HG03135 (cell line): ENCODE measurements around the gene ADO.
"Not testable (repeated sequence)": the region's sequence is repeated elsewhere in the genome, so short reads cannot be mapped to it uniquely, and the experiment has no call there.

Experiments used
- ATAC-seq: cut with Tn5 transposase; IDR thresholded peaks from one replicate; pipeline ENCODE4 v1.9.1; 2021; ENCODE audit warnings: mild to moderate bottlenecking, moderate library complexity; ENCODE audit not compliant: unreplicated experiment

Gene ADO

GRCh38 chr10:62804356-62805230 lies at the start of gene ADO:
ADO (plus strand) TSS chr10:62804720; CDS start chr10:62805060, 340 bp downstream.
- peak; percentile 85 for ATAC-seq

GRCh38 chr10:62754963-62755362 lies 49.6 kb upstream of the ADO start:
- no peak for ATAC-seq

GRCh38 chr10:62755662-62756653 lies 48.6 kb upstream of the ADO start:
- no peak for ATAC-seq

- ATAC-seq = no peak
These were observed 44.8 kb upstream of the ADO start for GRCh38 chr10:62759599-62760175.

GRCh38 chr10:62760401-62760800 lies 44.1 kb upstream of the ADO start:
- no peak for ATAC-seq

- ATAC-seq = no peak
These were observed 43.4 kb upstream of the ADO start for GRCh38 chr10:62761115-62761514.

GRCh38 chr10:62763155-62763554 lies 41.4 kb upstream of the ADO start:
- no peak for ATAC-seq

- no peak for ATAC-seq
These were observed 40.5 kb upstream of the ADO start for GRCh38 chr10:62764011-62764410.

- ATAC-seq = no peak
These were observed 38.8 kb upstream of the ADO start for GRCh38 chr10:62765726-62766125.

GRCh38 chr10:62766386-62766785 lies 38.1 kb upstream of the ADO start:
- ATAC-seq = no peak

GRCh38 chr10:62769574-62770242 lies 34.8 kb upstream of the ADO start:
- no peak for ATAC-seq

GRCh38 chr10:62772186-62772974 lies 32.1 kb upstream of the ADO start:
- ATAC-seq = no peak

GRCh38 chr10:62778125-62778524 lies 26.4 kb upstream of the ADO start:
- no peak for ATAC-seq

GRCh38 chr10:62779487-62780248 lies 24.9 kb upstream of the ADO start:
- ATAC-seq = peak; percentile 86

GRCh38 chr10:62784537-62784936 lies 20.0 kb upstream of the ADO start:
- ATAC-seq = not testable (repeated sequence)

- ATAC-seq = not testable (repeated sequence)
These were observed 16.2 kb upstream of the ADO start for GRCh38 chr10:62788285-62788684.

GRCh38 chr10:62788861-62789467 lies 15.6 kb upstream of the ADO start:
- no peak for ATAC-seq

GRCh38 chr10:62790019-62790555 lies 14.4 kb upstream of the ADO start:
- ATAC-seq = no peak
